Skeletal muscle cell (primary cell): ENCODE data around the gene ATPAF1.

Experiments used
- DNase-seq: peaks from one replicate; pipeline ENCODE4 v3.0.0-alpha.2; 2010; ENCODE audit warnings: low read depth
- H3K4me3 ChIP-seq: 2 replicates; pipeline ENCODE4 v1.5.1; 2011; ENCODE audit warnings: low read depth, mild to moderate bottlenecking, control low read depth, low read length, moderate library complexity

ATPAF1 gene

DNA sequence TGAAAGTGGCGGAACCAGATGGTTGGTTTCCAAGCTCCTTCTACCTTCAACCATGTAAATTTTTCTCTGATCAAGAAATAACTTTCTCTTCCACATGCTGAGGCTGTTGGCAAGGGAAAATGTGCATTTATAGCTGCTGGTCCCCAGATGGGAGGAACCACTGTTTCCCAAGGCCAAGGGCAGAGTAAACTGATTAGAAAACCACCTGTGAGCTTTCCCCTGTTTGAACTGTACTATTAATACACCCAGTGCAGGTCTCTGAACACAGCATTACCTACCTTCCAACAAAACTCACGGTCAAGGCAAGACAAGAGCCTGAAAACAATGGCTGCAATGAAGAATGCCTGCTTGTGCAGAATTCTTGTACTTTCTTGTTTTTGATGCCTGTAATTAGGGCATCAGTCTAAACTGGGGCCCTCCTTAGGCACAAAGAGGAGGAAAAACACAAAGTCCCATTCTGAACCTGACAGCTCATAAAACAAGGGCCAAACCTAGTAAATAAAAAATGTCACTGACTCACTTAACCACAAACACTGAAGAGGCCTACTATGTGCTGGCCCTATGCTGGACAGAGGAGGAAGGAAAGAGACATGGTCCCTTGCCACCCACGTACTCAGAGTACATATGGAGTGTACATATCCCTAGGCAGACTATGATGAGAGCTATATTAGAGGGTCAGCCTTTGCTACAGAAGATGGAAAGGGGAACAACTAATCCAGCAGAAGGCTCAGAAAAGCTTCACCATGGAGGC is 66.7 kb downstream of the ATPAF1 start:
- no peak for DNase-seq
- no peak overlapping the region for H3K4me3 ChIP-seq

DNA sequence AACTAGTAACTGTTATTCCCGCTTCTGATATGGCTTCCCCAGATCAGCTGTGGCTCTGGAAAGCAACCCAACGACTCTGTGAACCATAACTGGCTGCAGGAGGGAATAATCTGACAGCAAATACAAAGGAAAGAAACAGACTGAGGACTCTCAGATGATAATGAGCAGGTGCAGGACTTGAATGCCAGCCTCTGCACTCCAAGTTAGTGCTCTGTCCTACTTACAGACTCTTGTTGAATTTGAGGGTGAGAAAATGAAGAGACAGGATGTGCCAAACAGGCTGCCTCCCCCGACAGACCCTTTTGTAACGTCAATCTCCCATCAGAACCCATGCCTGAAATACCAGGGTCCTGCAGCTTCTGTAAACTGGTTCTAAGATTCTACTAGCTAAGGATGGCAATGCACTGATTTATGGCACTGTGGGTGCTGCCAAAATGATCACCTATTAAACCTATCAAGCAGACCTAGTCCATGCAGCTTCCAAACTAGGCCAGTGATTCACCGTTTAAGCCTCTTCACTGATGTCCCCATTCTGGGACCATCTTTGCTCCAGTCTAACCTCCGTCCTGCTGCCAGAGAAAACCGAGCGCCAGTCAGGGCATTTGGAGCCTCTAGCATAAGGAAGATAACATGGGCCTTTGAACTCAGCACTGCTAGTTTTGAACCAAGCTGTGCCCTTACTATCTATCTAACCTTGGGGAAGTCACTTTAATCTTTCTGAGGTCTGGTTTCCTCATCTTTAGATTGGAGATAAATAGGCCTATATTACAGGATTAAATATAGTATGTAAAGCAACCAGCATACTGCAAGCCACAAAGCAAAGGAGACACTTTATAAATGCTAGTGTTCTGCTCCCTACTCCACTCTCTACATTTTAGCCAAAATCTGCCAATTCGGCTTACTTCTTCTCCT is 68.8 kb downstream of the ATPAF1 start:
- H3K4me3 ChIP-seq, result no peak overlapping the region
- no peak for DNase-seq

DNA sequence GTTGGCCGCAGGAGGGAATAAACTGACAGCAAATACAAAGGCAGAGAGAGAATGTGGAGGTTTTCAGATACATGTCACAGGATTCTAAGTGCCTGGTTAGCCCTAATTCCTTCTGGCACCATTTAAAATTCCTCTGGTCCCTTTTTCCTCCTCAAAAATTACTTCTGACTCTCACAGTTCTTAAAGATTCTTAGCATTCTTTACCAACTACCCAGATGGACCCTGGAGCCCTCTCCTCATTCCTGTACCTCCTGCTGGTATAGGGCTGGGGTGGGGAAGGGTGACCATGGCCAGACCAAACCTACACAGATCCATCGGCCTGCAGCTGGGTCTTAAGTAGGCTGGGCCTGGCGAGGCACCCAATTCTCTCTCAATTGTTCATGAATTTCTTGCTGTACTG is 71.3 kb downstream of the ATPAF1 start:
- DNase-seq, result no peak
- no peak overlapping the region for H3K4me3 ChIP-seq

DNA sequence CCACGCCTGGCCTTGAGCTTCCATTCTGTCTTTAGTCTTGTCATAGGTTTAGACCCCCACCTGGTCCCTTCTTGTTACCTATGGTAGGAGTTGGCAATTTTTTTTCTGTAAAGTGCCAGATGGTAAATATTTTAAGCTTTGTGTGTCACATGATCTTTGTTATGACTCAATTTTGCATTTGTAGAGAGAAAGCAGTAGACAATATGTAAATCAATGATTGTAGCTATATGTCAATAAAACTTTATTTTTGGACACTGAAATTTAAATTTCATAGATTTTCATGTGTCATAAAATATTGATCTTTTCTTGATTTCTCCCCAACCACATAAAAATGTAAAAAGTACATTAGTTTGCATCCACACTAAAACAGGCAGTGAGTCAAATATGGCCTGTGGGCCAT is 72.1 kb downstream of the ATPAF1 start:
- no peak for DNase-seq
- H3K4me3 ChIP-seq, result no peak overlapping the region

DNA sequence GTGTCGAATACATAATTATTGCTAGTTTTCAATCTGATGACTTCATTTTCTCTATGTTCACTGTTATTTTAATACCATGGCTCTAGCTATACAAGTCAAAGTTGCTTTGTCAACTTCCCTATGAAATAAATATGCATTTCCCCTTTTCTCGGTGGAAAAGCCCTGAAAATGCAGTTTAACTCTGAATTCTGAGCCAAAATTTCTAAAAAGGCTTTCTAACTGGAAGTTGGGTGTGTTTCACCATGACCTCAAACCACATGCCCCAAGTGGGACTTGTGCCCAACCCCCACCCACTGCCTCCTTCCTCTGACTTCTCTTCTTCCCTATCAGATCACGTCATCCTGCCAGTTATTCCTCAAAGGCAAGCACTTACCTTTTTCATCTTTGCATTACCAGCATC is 73.0 kb downstream of the ATPAF1 start:
- no peak overlapping the region for H3K4me3 ChIP-seq
- DNase-seq, result no peak

DNA sequence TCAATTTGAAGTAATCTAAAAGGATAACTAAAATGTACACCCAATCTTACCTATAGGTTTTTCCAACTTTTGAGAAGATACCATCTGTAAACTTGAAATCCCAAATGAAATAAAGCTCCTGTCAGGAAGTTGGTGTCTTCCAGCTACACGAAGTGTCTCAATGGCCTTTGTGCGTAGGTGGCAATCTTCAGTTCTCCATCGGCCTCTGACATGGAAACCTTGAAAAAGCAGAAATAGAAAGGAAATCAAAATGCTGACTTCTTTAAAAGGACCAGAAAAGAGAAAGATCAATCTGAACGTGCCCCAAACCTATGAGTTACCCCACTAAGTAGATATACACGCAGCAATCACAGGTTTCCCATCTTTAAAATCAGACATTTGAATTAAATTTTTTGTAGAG is 74.1 kb downstream of the ATPAF1 start:
- no peak for DNase-seq
- H3K4me3 ChIP-seq, result no peak overlapping the region

DNA sequence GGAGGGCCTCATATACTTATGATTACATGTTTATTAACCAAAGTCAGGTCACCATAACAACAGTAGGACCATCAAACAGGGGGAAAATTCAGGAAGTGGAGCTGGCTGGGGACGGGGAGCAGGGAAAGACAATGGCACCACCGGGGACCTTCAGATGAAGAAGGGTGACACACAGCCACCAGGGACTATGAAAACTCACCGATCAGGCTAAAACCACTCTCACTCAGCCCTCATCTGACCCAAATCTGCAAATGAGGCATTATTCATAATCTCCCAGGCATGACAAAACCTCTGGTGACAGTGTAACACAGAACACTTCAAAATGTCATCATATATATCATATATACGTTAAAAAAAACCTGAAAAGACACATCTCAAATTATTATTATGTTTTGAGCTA is 75.3 kb downstream of the ATPAF1 start:
- DNase-seq, result no peak

DNA sequence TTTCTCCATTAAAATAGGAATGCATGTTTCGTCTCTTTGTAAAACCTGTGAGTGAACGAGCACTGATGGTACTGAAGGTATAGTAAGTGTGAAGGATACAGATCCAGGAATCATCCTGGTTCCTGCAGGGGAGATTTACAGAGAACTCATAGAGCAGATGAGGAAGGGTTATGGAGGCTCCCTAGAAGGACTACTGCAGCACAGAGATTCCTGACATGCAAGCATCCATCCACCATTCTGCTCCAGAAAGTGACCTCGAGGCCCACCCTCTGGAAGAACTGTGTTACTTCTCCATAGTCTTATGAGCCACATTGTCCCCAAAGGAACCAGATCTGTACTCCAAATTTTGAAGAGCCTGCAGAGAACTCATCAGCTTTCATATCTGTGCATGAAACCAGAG is 78.6 kb downstream of the ATPAF1 start:
- no peak for DNase-seq
- no peak overlapping the region for H3K4me3 ChIP-seq

More for the DNA sequence above, 75.3 kb downstream of the ATPAF1 start:
- H3K4me3 ChIP-seq, result no peak overlapping the region

DNA sequence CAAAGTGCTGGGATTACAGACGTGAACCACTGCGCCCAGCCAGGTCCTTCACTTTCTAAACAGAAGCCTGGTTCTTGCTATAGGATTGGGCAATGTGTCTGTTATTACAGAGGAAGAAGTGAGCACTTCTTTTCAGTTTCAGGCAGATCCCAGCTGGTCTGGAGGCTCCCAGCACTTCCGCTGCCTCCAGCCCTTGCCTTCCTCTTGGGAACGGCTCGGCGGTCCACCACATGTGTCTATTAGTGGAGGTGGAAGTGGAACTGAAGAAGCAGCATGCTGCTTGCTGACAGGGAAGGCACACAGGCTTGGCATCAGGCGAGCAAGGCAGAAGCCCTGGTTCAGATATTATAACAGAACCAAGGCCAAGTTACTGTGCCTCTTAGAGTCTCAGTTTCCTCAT is 81.1 kb downstream of the ATPAF1 start:
- H3K4me3 ChIP-seq, result no peak overlapping the region

DNA sequence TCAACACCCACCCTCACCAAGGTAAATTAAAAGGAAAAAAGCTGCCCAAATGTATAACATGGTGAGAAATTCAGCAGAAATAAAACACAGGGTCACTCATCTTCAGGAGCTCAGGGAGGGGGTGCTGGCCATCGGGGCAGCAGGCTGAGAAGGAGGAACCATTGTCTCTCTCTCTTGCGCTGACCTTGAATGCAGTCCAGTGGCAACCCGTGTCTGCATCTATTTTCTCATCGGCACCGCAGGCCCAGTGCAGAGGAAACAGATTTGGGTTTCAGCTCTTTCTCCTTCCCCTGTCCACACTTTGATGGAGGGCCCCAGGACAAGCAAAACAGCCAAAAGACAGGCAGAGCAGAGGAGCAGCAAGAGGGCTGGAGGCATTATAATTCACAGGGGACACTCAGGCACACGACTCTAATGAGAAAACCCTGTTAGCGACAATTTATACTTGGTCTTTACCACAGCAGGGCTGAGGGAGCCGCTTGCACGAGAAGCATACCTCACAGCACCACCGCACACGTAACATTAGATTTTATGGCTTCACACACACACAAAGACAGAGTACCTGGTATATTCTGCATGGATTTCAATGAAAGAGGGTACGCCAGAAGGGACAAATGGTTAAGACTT is 82.7 kb downstream of the ATPAF1 start:
- no peak for DNase-seq
- no peak overlapping the region for H3K4me3 ChIP-seq

More for the DNA sequence above, 81.1 kb downstream of the ATPAF1 start:
- DNase-seq, result no peak

DNA sequence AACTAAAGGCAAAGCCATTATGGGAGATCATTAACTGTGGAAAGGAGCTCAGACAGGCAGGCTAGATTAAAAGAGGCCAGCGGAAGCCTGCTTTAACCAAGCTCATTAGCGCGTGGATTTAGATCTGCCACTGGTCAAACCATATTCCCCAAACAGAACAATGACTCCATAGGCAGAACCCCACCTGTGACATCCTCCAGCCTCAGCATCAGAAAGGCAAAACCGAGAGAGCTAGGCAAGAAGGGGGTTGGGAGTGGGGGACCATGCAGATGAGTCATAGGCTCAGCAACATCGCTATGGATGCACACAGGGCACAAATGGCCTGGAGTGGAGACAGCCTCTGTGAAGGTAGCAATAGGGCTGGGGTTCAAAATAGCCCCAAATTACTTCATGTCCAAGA is 84.7 kb downstream of the ATPAF1 start:
- DNase-seq, result no peak
- no peak overlapping the region for H3K4me3 ChIP-seq

DNA sequence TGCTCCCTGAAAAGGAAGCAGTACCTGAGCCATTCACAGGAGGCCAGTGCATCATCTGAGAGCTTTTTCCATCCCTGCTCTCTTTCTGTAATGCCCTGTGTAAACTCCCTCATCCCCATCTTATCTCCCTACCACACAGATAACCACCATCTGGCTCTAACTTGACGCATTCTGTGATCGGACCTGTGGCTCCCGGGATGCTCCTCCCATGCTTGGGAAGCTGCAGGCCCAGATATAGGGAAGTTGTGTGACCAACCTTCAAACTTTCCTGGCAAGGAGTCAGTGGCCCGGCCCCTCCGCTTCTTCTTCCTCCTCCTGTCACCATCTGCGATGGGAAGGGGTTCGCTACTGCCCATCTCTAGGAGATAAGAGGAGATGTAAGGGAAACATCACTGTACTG is 85.2 kb downstream of the ATPAF1 start:
- no peak overlapping the region for H3K4me3 ChIP-seq
- no peak for DNase-seq
